ENCODE results near the gene UBXN6. TPM values are rescaled to one million over a fixed set of nuclear protein-coding genes. Genes with fewer than 3 reads are reported as not detected.

The UBXN6 gene
- total RNA-seq, 3 donors from 2014 or later: 79.1 to 104 (median 96.3) TPM

DNA sequence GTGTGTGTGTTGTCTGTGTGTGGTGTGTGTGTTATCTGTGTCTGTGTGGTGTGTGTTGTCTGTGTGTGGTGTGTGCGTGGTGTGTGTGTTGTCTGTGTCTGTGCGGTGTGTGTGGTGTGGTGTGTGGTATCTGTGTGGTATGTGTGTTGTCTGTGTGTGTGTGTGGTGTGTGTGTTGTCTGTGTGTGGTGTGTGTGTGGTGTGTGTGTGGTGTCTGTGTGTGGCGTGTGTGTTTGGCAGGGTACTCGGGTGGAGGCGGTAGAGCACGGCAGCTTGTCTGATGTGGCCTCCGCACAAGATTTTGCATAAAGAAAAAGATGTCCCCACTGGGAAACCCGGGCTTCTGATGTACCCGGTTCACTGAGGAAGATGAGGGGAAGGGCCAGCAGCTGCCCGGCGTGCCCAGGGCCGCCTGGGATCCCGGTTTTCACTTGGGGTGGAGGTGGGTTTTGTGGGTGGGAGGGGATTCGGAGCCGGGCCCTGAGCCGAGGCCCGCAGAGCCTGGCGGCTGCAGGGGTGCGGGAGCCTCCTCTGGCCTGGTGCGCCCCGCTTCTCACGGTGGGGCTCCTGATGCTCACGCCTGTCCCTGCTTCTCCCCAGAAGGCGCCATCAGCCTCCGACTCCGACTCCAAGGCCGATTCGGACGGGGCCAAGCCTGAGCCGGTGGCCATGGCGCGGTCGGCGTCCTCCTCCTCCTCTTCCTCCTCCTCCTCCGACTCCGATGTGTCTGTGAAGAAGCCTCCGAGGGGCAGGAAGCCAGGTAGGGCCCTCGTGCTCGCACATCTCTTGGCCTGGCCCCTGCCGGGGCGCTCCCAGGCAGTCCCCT lies 35.7 kb upstream of the UBXN6 start:
- intact Hi-C loops (cut with DNase I, micrococcal nuclease): no loop called here
- ATAC-seq: no peak
- TF ChIP-seq, protein P1, sequence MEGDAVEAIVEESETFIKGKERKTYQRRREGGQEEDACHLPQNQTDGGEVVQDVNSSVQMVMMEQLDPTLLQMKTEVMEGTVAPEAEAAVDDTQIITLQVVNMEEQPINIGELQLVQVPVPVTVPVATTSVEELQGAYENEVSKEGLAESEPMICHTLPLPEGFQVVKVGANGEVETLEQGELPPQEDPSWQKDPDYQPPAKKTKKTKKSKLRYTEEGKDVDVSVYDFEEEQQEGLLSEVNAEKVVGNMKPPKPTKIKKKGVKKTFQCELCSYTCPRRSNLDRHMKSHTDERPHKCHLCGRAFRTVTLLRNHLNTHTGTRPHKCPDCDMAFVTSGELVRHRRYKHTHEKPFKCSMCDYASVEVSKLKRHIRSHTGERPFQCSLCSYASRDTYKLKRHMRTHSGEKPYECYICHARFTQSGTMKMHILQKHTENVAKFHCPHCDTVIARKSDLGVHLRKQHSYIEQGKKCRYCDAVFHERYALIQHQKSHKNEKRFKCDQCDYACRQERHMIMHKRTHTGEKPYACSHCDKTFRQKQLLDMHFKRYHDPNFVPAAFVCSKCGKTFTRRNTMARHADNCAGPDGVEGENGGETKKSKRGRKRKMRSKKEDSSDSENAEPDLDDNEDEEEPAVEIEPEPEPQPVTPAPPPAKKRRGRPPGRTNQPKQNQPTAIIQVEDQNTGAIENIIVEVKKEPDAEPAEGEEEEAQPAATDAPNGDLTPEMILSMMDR (IDR thresholded peaks at IDR 0.05): no peak
- Histone ChIP-seq H3K4me3 (no peak overlapping the region), H3K9me3 (no peaks in the 10 kb centered on the region), H3K36me3 (ENCODE audit: low read depth) (peaks cover 19% of the 10 kb centered on the region), H3K4me1 (ENCODE audit: low read depth) (no peaks in the 10 kb centered on the region)
- no peak for DNase-seq

- ATAC-seq (no peak), DNase-seq (no peak)
- intact Hi-C loops (cut with DNase I, micrococcal nuclease): no loop called here
- H3K4me1 ChIP-seq (ENCODE audit: low read depth): no peaks in the 10 kb centered on the region
- H3K36me3 ChIP-seq (ENCODE audit: low read depth): peaks cover 19% of the 10 kb centered on the region
- H3K4me3 ChIP-seq: no peak overlapping the region
- TF ChIP-seq, protein P1 (IDR thresholded peaks at IDR 0.05): no peak
- no peaks in the 10 kb centered on the region for H3K9me3 ChIP-seq
These were observed 34.9 kb upstream of the UBXN6 start for GRCh38 chr19:4492337-4493103.

DNA sequence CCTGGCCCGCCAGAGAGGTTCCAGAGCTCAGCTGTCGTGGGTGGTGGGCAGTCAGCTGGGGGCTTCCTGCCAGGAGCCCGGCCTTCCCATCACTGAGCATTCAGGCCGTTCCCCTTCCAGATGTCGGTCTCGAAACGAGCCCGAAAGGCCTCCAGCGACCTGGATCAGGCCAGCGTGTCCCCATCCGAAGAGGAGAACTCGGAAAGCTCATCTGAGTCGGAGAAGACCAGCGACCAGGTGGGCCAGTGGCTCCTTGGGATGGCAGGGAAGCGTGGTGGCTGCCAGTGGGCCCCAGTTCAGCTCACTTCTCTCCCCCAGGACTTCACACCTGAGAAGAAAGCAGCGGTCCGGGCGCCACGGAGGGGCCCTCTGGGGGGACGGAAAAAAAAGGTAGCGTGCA lies 33.9 kb upstream of the UBXN6 start:
- intact Hi-C loops (cut with DNase I, micrococcal nuclease): no loop called here
- TF ChIP-seq, protein P1 (IDR thresholded peaks at IDR 0.05): no peak
- no peaks in the 10 kb centered on the region for H3K9me3 ChIP-seq
- H3K4me3 ChIP-seq: no peak overlapping the region
- ATAC-seq (no peak), DNase-seq (no peak)
- H3K4me1 ChIP-seq (ENCODE audit: low read depth): no peaks in the 10 kb centered on the region
- H3K36me3 ChIP-seq (ENCODE audit: low read depth): peaks cover 19% of the 10 kb centered on the region

GRCh38 chr19:4488496-4488895 lies 30.9 kb upstream of the UBXN6 start:
- Histone ChIP-seq H3K4me3 (no peak overlapping the region), H3K36me3 (ENCODE audit: low read depth) (peaks cover 4% of the 10 kb centered on the region), H3K9me3 (no peaks in the 10 kb centered on the region), H3K4me1 (ENCODE audit: low read depth) (no peaks in the 10 kb centered on the region)
- TF ChIP-seq, protein P1 (IDR thresholded peaks at IDR 0.05): no peak
- ATAC-seq (no peak), DNase-seq (no peak)
- intact Hi-C loops (cut with DNase I, micrococcal nuclease): no loop called here

- Histone ChIP-seq H3K4me3 (no peak overlapping the region), H3K4me1 (ENCODE audit: low read depth) (no peaks in the 10 kb centered on the region), H3K9me3 (no peaks in the 10 kb centered on the region), H3K36me3 (ENCODE audit: low read depth) (peaks cover 4% of the 10 kb centered on the region)
- TF ChIP-seq, protein P1 (IDR thresholded peaks at IDR 0.05): no peak
- no peak for ATAC-seq
- no peak for DNase-seq
- intact Hi-C loops (cut with DNase I, micrococcal nuclease): no loop called here
These were observed 30.0 kb upstream of the UBXN6 start for GRCh38 chr19:4487572-4487971.
